Suppressor macrophage (primary cell): ENCODE data around the gene AURKA.
A peak's percentile ranks its signal among the peaks of the same experiment; 100 is the strongest.

Source experiments
- DNase-seq, 4 experiments: peaks; one replicate each; pipeline ENCODE4 v3.0.0-alpha.2; 2020 to 2022
- total RNA-seq, 17 experiments: gene quantifications; one replicate each; lab custom pipeline; 2026; ENCODE audit warnings: mixed read lengths in 6 of 17, inconsistent platforms in 3 of 17; lab: John Stamatoyannopoulos, UW

Gene AURKA
- 4.9 to 55.2 (median 24.8) reads per million in 17 experiments for total RNA-seq

DNA sequence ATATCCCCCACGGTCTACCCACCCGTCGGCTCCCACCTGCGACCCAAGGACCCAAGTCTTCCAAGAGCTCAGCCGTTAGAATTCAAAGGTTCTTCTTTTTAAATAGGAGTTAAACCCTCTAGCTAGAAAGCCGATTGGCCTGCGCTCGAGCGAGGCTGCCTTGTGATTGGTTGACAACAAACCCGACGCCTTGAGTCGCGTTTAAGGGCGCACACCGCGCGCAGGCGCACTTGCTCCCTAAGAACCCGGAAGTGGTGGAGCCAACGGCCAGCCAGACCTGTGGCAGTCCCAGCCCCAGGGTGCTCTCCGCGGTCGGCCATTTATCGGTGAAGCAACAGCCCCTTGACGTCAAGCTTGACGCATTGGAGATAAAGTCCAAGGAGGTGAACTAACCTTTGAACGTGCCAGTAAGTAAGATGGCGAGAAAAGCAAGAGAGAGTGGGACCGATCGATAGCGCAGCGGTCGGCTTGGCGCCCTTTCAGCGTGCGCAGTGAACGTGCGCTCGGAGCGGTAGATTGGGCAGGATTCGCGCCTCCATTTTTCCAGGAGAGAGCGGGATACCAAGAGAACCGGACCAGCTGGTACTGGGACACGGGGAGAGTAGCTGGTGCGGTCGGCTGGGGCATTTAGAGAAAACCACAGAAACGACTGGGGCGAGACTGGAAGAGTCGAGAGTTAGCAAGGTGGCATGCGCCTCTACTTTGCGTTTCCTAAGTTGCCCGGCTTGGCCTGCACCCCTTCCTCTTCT lies at the start of gene AURKA, which contains the start of gene CSTF1:
Gene AURKA (minus strand): TSS at position 84 of the 749 bp plus-strand sequence. CDS start 4,018 bp downstream, outside the sequence.
Gene CSTF1 (plus strand): TSS at position 514 of the 749 bp plus-strand sequence. CDS start 2,908 bp downstream, outside the sequence.
- DNase-seq: peak; percentile 100

DNA sequence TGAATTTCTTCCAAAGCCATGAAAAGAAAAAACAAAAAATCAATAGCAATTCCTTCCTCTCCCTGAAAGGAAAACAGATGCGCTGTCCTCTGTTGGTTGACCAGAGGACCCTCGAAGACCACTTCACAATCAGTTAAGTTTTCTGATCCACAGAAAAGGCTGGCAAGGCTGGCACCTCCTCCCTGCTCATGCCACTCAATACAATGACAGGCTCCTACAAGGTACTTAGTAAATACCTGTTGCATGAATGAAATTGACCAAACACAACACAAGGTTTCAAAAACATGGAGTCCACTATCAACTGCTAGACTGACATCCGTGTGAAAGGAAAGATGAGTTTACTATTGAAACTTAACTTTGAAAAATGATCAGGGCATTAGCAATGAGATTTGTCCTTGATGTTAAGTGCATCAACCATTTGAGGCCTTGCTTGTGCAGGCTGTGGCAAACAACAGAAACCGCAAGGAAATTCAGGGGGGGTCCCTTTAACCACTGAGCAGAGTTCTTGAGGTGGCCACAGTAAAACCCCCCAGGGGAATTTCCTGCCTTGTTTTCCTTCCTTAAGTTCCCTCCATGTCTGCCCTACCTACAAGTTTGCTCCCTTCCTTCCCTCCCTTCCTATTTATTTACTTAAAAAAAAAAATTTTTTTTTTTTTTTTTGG lies 48.5 kb upstream of the AURKA start:
- DNase-seq: no peak

DNA sequence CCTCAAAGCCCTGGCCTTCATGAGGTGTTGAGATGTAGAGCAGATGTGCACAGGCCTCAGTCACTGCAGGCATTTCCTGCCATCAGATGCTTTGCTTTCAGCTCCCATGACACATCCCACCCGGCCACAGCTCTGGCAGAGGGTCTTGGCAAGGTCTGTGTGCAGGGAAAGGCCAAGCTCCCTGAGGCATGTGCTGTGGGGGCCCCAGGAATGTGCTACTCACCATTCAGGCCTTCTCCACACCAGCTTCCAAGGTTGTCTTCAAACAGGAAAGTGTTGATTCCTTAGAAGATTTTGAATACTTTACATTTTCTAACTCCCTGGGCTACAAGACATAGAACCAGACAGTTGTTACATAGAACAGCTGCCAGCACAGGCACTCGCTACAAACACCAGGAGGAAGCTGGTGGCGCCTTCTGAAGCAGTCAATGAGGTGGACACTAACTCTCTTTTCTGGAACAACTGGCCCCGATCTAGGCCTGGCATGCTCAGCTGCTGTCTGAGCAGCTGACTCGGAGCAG lies 47.8 kb upstream of the AURKA start:
- peak in 1 of 4 experiments; percentile 21 for DNase-seq

DNA sequence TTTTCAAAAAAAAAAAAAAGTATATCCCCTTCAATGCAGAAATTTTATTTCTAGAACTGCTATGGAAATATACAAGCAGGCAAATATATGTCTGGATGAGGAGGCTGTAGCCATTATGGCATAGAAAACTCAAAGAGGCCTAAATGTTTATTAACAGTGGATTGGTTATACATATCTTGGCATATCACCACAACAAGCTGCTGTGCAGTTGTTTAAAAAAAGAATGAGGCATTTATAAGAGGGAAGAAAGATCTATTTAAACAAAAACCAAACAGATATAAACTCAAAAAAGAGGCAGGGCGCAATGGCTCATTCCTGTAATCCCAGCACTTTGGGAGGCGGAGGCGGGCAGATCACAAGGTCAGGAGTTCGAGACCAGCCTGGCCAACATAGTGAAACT lies 46.3 kb upstream of the AURKA start:
- no peak for DNase-seq

DNA sequence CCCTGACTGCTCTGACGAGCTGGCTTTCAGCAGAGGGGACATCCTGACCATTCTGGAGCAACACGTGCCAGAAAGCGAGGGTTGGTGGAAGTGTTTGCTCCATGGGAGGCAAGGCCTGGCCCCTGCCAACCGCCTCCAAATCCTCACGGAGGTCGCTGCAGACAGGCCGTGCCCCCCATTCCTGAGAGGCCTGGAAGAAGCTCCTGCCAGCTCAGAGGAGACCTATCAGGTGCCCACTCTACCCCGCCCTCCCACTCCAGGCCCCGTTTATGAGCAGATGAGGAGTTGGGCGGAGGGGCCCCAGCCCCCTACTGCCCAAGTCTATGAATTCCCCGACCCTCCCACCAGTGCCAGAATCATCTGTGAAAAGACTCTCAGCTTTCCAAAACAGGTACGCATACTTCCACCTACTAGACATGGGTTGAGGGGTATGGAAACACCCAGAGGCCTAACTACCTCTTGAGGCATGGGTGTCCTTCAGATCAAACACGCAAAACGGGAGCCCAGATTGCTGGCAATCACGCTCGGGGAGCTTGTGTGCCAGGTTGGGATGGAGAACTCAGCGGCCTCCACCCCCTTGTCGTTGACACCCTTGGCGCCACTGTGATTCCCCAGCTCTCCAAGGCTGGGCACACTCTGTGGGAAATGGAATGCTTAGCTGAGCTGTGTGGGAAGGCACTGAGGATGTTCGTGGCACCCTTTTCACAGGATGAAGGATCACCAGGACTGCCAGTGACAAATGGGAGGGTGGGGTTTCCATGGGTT lies 45.4 kb upstream of the AURKA start:
- no peak for DNase-seq

DNA sequence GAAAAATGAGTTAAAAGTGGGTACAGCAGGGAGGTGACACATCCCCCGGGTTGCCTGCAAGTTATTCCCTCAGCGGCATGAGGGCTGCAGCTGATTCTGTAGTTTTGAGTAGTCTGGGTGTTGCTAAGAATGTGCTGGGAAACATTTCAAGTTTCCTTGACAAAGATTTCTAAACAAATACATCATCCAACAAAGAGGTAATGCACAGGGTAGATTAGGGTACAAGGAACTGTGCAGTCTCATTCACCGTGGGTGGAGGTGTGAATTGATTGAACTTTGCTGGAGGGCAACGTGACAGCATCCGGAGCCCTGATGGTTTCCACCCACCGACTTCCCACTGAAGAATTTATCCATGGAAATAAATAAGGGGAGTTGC lies 41.9 kb upstream of the AURKA start:
- peak in 1 of 4 experiments; percentile 64 for DNase-seq

DNA sequence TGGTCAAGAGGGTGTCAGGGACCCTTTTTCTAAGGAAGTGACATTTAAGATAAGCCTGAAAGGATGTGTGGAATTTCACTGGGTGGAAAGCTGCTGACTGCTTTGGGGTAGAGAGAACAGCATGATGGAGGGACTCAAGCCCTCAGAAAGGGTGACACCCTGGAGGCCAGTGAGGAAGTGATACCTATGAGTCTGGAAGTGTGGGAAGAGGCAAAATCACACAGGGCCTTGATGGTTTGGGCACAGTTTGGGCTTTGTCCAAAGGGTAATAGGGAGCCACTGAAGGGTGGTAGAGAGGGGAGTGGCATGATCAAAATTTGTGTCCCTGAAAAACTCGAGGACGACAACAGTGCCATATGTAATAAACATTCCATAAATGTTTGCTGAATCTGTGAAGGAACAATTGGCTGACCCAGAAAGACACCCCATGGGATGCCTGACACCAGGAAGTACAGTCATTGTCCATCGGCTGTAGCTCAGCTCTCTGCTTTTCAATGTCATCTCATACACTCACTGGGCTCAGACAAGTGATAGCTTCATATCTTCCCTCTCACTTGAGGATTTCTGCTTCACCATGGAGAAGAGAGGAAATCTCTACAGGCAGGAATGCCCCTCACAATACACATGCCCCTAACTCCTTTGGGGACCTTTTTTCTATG lies 41.3 kb upstream of the AURKA start:
- no peak for DNase-seq

DNA sequence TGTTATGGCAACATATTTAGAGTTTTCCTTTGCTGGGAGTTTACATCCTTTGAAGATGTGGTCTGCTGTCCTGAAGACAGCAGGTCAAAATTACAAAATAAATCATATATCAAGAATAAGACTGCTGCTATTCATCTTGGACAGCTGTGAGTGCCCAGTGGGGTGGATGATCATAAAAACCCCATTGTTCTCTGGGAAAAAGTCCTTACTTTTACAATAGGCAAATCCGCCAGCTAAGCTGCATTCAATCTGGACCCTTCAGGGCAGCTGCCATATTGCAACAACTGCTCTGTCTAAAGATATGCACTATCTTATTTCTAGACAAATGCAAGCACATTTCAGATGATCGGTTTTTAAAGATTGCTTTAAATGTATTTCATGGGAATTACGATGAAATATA lies 39.5 kb upstream of the AURKA start:
- no peak for DNase-seq

DNA sequence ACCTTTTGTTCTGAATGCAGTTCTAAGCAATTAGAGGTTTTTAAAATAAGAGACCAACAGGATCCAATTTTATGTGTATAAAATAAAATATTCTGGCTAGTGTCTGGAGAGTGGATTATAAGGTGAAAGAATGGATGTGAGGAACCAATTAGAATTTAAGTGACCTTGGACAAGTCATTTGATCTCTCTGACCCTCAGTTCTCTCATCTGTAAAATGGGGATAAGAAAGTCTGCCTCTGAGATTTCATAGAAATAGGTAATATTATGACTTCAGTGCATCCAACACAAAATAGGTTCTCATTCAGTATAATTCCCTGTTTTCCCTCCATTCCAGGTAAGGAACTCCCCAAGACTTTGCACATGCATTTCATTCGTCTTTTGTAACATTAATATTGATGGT lies 38.9 kb upstream of the AURKA start:
- no peak for DNase-seq

DNA sequence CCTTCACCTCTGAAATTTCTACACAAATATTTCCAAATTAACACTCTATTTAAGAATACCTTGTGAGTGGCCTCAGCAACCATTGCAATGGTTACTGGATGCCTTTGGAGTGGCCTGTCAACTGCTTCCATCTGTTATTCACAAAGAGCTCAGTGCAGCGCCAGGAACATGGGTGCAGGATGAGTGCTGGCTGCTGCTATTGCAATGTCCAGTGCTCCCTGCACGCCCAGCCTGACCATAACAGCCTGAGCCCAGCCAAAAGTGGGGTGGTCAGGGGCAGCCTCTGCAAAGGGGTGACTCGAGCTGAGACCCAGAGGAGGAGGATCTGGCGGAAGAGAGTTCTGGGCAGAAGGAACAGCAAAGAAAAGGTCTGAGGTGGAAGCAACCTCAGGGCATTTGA lies 38.4 kb upstream of the AURKA start:
- no peak for DNase-seq

DNA sequence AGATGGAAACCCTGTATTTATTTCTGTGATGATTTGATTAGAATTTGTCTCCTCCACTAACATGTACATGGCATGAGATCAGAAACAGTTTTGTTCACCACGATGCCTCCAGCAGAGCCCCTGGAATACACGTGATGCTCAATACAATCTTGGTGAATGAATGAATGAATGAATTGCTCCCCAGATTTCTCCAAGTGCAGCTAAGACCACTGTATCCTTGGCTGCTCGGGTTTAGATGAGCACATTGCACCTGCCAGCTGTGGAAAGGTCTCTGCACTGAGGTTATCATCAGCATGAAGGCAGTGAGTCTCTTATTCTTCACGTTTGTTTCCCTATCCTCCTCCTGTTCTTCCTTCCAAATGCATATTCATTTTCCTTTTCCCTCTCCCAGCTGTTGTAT lies 37.9 kb upstream of the AURKA start:
- DNase-seq: no peak

DNA sequence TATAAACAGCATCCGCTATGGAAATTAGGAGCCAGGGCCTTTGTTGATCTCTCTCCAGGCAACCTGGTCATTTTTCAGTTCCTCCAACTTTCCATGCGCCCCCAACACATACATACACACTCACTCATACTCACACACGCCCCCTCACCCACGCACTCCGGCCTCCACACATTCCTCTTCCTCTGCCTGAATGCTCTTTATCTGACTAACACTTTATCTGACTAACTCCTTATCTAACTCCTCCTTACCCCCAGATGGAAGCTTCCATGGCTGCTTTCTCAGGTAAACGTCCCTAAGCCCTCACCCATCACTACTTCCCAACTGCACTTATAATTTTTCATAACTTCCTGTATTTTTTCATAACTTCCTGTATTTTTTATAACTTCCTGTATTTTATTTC lies 37.5 kb upstream of the AURKA start:
- DNase-seq: peak; percentile 35 to 61 (median 58)

DNA sequence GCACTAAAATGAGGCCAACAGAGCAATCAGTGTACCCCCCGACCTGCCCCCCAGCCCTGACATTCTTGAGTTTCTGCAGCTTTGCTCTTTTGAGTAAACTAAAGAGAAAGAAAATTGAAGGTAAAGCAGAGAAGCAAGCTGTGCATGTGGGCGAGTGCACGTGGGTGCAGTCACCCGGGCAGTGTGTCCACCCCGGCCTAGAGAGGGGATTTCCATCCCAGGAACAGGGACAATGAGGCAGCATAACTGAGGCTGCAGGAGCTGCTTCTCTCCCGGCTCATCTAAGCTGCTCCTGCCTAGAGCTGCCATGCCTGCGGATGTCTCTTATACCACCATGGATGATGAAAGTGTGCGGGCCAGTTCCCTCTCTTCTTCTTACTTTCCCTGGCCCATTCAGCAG lies 36.9 kb upstream of the AURKA start:
- DNase-seq: peak in 3 of 4 experiments; percentile 47 to 74 (median 53)

DNA sequence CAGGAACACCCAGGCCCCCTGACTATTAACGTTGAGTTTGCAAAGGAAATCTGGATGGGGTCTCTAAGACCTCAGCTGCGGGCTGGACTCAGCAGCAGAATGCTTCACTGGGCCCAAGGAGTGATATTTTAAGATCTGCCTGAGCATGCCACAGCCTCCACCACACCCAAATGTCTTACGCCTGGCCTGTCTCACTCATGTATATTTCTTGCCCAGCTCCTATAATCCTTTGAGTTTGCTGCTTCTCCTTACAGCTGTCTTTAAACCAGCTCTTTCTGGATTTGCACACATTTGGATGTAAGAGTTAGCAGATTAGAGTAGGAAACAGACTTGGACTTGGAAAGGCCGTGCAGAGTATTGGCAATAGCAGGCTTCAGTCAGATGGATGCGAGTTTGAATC lies 36.4 kb upstream of the AURKA start:
- no peak for DNase-seq

DNA sequence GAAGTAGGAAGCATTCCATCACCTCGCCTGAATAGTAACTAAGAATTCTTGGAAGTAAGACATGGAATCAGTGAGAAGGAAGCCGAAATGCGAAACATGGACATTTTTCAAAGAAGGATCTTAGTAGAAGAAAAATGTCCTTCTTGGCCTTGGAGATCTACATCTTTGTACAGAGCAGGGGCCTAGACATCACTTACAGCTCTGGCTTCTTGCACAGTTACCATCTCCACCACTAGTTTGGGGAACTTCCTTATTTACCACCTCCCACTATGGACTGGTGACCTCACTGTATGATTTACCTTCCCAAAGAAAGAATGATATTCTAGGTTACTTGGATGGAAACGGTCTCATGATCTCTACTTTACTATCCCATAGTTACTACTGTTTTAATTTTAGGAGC lies 35.8 kb upstream of the AURKA start:
- DNase-seq: peak; percentile 43 to 79 (median 62)

DNA sequence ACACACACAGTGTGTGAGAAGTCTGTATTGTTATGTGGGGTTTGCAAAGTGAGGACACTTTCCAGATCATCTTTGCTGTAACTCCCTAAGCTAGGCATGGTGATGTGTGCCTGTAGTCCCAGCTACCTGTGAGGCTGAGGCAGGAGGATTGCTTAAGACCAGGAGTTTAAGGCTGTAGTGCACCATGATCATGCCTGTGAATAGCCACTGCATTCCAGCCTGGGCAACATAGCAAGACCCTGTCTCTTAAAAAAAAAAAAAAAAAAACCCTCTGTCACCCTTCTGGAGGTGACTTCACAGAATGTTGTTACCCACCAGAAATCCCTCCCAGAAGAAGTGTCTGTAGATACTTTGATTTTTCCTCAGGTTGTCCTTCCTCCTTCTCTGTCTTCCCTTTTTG lies 34.9 kb upstream of the AURKA start:
- no peak for DNase-seq

DNA sequence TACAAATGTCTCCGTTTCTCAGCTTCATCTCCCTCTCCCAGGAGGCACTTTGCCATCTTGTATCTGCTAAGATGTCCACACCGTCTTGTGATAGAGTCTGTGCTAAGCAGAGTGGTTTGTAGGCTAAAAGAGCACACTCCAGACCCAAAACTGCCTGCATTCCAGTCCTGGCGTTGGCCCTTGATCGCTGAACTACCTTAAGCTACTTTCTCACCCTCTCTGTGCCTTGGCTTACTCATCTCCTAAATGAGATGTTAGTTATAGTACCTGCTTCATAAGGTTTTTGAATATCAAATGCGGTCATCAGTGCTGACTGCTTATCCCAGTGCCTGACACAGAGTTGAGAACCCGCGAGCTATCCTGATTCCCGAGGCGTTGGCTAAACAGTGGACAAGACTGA lies 34.0 kb upstream of the AURKA start:
- DNase-seq: no peak

DNA sequence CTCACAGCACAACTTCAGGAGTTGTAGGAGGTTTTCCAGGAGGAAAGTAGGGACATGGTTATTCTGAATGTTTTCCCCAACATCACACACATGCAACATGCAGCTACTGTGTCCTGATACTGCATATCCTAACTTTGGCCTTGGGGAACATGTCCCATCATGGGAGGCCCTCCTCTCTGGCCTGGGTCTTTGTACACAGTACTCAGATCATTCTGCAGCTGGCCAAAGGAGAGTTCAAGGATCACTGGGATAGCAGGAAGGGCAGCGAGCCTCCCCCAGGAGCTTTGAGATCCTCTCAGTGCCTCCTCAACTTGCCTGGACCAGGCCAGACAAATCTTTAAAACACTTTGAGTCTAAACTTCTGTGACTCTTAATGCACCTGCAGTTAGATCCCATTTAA lies 32.9 kb upstream of the AURKA start:
- DNase-seq: no peak

DNA sequence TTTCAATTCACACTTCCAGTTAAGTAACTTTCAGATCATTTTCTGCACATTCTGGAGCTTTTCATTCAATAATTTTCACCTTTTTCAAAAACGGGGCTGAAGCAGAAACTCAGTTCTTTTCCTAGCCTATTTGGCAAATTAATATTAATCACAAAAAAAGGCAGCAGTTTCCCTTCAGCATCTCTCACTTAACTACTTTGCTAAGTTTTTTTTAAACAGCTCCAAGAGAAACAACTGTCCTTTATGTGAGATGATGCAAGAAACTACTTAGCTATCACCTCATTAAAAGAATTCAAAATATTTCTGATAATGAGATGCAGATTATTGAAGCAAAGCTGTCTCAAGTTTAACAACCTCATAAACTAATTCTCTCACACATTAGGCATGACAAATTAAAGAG lies 31.9 kb upstream of the AURKA start:
- no peak for DNase-seq

DNA sequence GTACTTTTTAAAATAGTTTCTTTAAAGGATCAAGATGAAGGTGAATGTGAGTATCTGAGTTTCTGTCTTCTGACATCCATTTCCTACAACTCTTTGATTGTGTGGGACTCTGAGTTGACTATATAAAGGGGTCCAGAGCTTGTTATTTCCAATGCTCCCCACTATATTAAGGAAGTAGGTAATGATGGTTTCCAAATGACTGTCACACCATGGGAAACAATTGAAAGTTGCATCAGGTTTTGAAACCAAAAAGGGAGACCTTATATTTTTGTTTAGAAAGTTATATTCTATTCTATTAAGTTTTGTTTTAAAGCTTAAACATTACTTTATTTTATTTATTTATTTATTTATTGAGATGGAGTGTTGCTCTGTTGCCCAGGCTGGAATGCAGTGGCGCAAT lies 31.2 kb upstream of the AURKA start:
- DNase-seq: peak in 3 of 4 experiments; percentile 32 to 67 (median 64)

DNA sequence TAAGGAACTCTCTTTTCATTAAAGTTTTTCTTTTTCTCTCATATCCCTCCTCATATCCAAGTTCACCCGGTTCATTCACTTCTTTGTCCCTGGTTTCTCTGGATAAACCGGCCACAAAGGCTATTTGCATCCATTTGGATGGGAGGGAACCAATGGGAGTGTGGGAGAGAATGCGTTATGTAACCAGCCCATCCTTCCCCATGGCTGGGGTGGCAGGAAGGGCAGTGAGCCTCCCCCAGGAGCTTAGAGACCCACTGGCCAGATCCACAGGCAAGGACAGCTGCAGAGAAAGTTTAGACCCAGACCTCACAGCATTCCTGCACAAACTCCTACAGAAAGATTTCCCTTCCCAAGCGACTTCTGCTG lies 30.8 kb upstream of the AURKA start:
- peak in 1 of 4 experiments; percentile 70 for DNase-seq

DNA sequence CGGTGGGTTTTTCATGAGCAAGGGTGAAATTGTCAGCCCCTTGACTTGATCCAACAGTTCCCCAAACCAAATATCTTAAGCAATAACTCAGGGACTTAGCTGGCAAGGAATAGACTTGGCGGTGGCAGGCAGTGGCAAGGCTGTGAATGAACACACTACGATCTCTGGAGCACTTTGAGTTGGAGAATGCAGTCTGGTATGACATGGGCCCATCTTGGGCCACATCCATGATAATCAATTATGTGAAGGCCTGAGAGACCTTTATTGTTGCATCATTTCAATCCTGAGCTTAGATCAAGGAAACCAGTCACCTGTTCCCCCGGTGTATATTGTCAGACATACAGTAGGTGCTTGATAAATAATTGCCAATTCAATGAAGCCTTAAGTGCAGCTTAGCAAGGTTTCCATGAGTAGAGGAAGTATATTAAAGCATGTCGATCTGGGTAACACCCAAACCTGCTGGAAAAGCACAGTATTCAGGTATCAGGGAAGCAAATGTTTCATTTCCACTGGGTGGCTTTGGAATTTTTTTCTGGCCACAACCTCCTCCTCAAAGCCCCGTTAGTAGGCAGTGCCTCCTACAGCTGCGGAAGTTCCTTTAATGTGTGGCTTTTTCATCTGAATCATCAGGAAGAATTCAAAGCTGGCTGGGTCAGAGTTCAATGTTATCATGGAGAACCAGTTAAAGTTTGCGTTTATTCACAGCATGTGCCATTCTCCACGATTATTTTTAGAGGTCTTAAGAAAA lies 30.2 kb upstream of the AURKA start:
- peak; percentile 73 to 89 (median 81) for DNase-seq
